ENCODE results near the gene ARL11. TPM values are rescaled to one million over a fixed set of nuclear protein-coding genes. Genes with fewer than 3 reads are reported as not detected.
"Not testable (repeated sequence)": the region's sequence is repeated elsewhere in the genome, so short reads cannot be mapped to it uniquely, and the experiment has no call there.

Gene ARL11
- total RNA-seq, 1 donor from 2014 or later = 0.06 TPM

DNA sequence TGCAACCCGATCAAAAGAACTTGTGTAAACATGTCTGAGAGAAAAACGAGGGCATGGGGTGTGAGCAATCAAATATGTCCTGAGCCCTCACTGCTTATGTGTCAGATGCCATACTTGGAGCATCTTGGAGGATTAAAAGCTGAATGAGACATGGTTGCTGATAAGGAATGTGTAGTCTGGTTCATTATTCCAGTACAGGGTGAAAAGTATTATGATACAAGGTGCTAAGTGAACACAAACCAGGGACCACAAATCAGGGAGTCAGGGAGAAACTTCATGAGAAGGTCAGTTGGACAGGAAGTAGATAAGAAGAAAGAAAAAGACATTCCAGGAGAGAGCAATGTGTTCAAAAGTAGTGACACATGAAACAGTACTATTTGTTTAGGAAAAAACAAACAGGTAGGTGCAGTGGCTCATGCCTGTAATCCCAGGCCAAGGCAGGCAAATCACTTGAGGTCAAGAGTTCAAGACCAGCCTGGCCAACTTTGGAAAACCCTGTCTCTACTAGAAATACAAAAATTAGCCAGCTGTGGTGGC, 40.9 kb upstream of the ARL11 start:
- TF ChIP-seq, protein P1, sequence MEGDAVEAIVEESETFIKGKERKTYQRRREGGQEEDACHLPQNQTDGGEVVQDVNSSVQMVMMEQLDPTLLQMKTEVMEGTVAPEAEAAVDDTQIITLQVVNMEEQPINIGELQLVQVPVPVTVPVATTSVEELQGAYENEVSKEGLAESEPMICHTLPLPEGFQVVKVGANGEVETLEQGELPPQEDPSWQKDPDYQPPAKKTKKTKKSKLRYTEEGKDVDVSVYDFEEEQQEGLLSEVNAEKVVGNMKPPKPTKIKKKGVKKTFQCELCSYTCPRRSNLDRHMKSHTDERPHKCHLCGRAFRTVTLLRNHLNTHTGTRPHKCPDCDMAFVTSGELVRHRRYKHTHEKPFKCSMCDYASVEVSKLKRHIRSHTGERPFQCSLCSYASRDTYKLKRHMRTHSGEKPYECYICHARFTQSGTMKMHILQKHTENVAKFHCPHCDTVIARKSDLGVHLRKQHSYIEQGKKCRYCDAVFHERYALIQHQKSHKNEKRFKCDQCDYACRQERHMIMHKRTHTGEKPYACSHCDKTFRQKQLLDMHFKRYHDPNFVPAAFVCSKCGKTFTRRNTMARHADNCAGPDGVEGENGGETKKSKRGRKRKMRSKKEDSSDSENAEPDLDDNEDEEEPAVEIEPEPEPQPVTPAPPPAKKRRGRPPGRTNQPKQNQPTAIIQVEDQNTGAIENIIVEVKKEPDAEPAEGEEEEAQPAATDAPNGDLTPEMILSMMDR (conservative IDR thresholded peaks at IDR 0.05; ENCODE audit: low read depth, low read length) = no peak
- no peak overlapping the region for H3K4me3 ChIP-seq (ENCODE audit: low read depth, low read length)
- no peak for DNase-seq (ENCODE audit: low read depth)

DNA sequence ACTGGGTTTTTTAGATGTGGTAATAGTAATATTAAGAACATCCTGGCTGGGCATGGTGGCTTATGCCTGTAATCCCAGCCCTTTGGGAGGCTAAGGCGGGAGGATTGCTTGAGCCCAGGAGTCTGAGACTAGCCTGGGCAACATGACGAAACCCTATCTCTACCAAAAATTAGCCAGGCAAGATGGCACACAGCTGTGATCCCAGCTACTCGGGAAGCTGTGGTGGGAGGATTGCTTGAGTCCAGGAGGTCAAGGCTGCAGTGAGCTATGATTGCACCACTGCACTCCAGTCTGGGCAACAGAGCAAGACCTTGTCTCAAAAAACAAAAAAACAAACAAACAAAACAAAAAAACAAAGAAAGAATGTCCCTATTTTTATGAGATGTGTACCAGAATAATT, 37.6 kb upstream of the ARL11 start:
- not testable (repeated sequence) for DNase-seq (ENCODE audit: low read depth); H3K4me3 ChIP-seq (ENCODE audit: low read depth, low read length)

DNA sequence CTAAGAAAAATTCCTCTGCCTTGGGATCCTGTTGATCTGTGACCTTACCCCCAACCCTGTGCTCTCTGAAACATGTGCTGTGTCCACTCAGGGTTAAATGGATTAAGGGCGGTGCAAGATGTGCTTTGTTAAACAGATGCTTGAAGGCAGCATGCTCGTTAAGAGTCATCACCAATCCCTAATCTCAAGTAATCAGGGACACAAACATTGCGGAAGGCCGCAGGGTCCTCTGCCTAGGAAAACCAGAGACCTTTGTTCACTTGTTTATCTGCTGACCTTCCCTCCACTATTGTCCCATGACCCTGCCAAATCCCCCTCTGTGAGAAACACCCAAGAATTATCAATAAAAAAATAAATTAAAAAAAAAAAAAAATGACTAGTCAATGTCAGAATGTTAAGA, 34.4 kb upstream of the ARL11 start:
- not testable (repeated sequence) for H3K4me3 ChIP-seq (ENCODE audit: low read depth, low read length); DNase-seq (ENCODE audit: low read depth)

DNA sequence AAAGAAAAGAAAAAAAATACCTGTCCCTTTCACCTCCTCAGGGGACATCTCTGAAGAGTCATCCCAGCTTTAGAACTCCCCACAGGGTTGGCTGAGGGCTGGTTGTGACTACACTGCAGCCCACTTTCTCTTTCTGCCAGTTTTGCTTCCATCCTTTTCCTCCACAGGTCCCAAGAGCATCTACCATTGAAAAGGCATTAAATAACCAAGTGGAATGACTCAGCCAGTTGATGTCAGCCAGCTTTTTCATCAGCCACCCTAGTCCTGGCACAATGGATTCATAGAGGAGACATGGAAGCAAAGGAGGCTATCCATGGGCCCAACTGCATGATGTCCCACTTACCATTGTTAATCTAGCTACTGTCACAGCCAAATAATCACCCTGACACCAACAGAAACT, 33.7 kb upstream of the ARL11 start:
- no peak for DNase-seq (ENCODE audit: low read depth)
- no peak overlapping the region for H3K4me3 ChIP-seq (ENCODE audit: low read depth, low read length)
- TF ChIP-seq, protein P1 (conservative IDR thresholded peaks at IDR 0.05; ENCODE audit: low read depth, low read length) = no peak

DNA sequence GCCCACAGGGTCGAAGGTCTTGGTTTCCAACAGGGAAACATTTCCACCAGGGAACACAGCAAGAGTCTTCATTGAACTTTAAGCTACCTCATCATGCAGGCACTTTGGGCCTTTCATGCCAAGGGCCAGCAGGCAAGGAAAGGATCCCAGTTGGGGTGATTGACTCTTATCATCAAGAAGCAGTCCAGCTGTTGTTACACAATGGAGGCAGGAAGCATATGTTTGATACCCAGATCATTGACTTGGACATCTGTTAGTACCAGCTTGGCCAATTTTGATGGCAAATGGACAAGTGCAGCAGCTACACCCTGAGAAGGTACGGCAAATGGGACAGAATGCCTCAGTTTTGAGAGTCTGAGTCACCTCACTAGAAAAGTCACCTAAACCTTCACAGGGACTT, 32.1 kb upstream of the ARL11 start:
- TF ChIP-seq, protein P1 (conservative IDR thresholded peaks at IDR 0.05; ENCODE audit: low read depth, low read length) = no peak
- DNase-seq (ENCODE audit: low read depth) = no peak
- no peak overlapping the region for H3K4me3 ChIP-seq (ENCODE audit: low read depth, low read length)

DNA sequence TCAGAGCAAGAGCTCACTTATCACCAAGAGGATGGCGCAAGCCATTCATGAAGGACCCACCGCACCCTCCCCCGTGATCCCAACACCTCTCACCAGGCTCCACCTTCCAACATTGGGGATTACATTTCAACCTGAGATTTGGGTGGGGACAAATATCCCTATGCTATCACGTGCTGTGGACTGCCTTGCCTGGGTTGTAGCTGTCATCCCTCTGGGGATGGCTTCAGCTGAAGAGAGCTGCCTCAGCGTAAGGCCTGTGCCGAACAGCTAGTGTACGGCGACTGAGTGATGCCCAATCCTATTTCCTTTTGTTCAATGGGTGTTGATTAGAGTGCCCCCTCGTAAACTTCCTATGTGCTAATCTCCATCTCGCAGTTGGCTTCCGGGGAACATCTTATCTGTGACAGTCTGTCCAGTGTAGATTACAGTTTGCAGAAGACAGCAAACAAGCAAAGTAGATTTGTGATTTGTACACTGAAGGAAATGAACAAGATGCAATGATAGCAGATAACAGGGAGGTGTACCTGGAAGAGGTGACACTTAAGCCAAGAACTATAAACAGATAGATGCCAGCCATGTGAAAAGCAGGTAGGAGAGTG, 31.2 kb upstream of the ARL11 start:
- TF ChIP-seq, protein P1 (conservative IDR thresholded peaks at IDR 0.05; ENCODE audit: low read depth, low read length) = no peak
- no peak overlapping the region for H3K4me3 ChIP-seq (ENCODE audit: low read depth, low read length)
- DNase-seq (ENCODE audit: low read depth) = no peak

DNA sequence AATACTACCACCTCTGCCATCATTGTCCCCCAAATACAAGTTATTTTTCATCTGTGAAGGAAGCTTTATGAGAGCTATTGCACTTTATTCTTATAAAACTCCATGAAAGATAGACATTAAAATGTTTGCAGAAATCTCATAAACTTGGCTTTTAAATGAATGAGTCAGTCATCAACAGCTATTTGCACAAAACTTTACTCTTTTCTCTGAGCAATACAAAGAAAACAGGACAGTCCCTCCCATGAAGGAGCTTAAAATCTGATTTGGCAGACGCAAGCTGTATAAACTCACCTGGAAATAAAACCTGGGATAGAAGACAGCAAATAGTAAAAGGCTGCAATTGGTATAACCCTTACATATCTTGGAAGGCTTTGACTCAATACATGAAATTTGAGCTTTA, 26.3 kb upstream of the ARL11 start:
- no peak overlapping the region for H3K4me3 ChIP-seq (ENCODE audit: low read depth, low read length)
- TF ChIP-seq, protein P1 (conservative IDR thresholded peaks at IDR 0.05; ENCODE audit: low read depth, low read length) = no peak
- no peak for DNase-seq (ENCODE audit: low read depth)

DNA sequence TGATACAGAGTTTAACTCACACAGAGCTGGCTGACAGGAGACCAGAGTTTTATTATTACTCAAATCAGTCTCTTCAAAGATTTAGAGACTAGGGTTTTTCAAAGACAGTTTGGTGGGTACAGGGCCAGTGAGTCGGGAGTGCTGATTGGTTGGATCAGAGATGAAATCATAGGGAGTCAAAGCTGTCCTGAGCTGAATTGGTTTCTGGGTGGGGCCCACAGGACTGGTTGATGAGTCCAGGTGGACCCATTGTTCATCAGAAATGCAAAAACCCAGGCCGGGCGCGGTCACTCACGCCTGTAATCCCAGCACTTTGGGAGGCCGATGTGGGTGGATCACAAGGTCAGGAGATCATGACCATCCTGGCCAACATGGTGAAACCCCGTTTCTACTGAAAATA, 25.7 kb upstream of the ARL11 start:
- DNase-seq (ENCODE audit: low read depth); H3K4me3 ChIP-seq (ENCODE audit: low read depth, low read length): not testable (repeated sequence)

DNA sequence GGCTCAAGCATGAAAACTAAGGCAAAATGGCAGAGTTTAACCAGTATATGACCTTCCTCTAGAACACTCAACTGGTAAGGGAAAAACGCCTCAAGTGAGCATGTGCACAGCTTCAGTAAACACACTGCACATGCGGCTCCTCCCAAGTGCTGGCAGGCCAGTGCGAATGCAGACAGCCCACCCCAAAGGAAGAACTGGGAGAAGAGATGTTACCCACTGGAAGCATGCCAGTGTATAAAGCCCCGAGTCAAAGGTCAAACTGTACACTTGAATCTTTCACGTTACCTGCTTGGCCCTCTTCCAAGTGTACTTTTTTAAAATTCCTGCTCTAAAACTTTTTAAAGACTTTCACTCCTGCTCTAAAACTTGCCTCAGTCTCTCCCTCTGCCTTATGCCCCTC, 23.7 kb upstream of the ARL11 start:
- DNase-seq (ENCODE audit: low read depth) = no peak
- H3K4me3 ChIP-seq (ENCODE audit: low read depth, low read length) = no peak overlapping the region
- TF ChIP-seq, protein P1 (conservative IDR thresholded peaks at IDR 0.05; ENCODE audit: low read depth, low read length) = no peak

Data from epithelial cell of proximal tubule (primary cell).